OCI-LY1 (cell line): Measurements from ENCODE around the gene ADAMTS14.

Source experiments
- CTCF ChIP-seq: fragments of 200-600 bp; sonication (generic), shearing (Covaris generic); IDR thresholded peaks from 2 replicates; pipeline ENCODE4 v1.5.1; 2017; ENCODE audit warnings: mild to moderate bottlenecking, antibody characterized with exemption, low read length, moderate library complexity, mixed read lengths
- EZH2 ChIP-seq: fragments of 200-600 bp; sonication (generic), shearing (Covaris generic); IDR thresholded peaks from 2 replicates; pipeline ENCODE4 v1.8.0; 2017; ENCODE audit warnings: borderline replicate concordance, mixed run types, mild to moderate bottlenecking, antibody characterized with exemption, low read length, moderate library complexity, mixed read lengths

GRCh38 chr10:70683601-70683934 is 11.3 kb downstream of the ADAMTS14 start:
- TF ChIP-seq CTCF (no peak), EZH2 (no peak)
